Brain microvascular endothelial cell (primary cell): ENCODE results near the gene PAMR1.

ENCODE experiments used
- DNase-seq: peaks from one replicate; pipeline ENCODE4 v3.0.0-alpha.2; 2020
- H3K27ac ChIP-seq: fragments of 250-450 bp; sonication (Bioruptor Pico); 2 replicates; pipeline ENCODE4 v1.5.1; 2020; ENCODE audit warnings: mild to moderate bottlenecking, moderate library complexity
- H3K27me3 ChIP-seq: fragments of 250-450 bp; sonication (Bioruptor Pico); replicated peaks from 2 replicates; pipeline ENCODE4 v1.5.1; 2020; ENCODE audit warnings: mild to moderate bottlenecking
- H3K36me3 ChIP-seq: fragments of 250-450 bp; sonication (Bioruptor Pico); replicated peaks from 2 replicates; pipeline ENCODE4 v1.5.1; 2020; ENCODE audit warnings: mild to moderate bottlenecking
- H3K4me3 ChIP-seq: 2 replicates; pipeline ENCODE4 v1.5.1; 2011; ENCODE audit warnings: low read depth, mild to moderate bottlenecking, control low read depth, low read length, moderate library complexity
- in situ Hi-C: cut with HindIII; loops from 2 replicates; pipeline ENCODE4 v1.10.0; 2017; ENCODE audit warnings: low sequenced_read_pairs, low pct_ligation_motif_present
- TF ChIP-seq, protein P1 (sequence below): IDR thresholded peaks from 2 replicates; pipeline ENCODE4 v1.5.1; 2011; ENCODE audit warnings: low read depth, mild to moderate bottlenecking, moderate library complexity, low read length, control low read depth, inconsistent platforms; ENCODE audit errors: missing control alignments

PAMR1 gene

DNA sequence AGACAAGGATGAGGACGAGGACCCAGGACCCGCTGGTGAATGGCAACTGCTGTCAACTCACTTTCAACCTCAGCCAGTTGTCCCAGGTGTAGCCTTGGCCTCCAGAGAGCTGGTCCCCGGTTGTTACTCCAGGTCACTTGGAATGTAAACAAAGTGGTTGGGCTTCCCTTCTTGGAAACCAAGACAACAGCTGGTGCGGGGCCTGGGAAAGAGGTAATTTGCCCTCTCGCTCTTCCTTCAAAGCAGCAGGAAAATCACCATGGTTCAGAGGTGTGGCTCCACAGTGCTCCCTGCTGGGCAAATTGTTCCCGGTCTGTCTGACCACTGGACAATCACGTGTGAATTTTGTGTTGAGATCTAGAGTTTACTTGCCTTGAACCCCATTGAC is 121.0 kb downstream of the PAMR1 start:
- H3K27me3 ChIP-seq = no peaks in the 10 kb centered on the region
- DNase-seq = no peak
- H3K27ac ChIP-seq = no peak overlapping the region
- no peak overlapping the region for H3K4me3 ChIP-seq
- in situ Hi-C loops = no loop called here
- TF ChIP-seq, protein P1, sequence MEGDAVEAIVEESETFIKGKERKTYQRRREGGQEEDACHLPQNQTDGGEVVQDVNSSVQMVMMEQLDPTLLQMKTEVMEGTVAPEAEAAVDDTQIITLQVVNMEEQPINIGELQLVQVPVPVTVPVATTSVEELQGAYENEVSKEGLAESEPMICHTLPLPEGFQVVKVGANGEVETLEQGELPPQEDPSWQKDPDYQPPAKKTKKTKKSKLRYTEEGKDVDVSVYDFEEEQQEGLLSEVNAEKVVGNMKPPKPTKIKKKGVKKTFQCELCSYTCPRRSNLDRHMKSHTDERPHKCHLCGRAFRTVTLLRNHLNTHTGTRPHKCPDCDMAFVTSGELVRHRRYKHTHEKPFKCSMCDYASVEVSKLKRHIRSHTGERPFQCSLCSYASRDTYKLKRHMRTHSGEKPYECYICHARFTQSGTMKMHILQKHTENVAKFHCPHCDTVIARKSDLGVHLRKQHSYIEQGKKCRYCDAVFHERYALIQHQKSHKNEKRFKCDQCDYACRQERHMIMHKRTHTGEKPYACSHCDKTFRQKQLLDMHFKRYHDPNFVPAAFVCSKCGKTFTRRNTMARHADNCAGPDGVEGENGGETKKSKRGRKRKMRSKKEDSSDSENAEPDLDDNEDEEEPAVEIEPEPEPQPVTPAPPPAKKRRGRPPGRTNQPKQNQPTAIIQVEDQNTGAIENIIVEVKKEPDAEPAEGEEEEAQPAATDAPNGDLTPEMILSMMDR = peak; percentile 78
- H3K36me3 ChIP-seq = no peaks in the 10 kb centered on the region

DNA sequence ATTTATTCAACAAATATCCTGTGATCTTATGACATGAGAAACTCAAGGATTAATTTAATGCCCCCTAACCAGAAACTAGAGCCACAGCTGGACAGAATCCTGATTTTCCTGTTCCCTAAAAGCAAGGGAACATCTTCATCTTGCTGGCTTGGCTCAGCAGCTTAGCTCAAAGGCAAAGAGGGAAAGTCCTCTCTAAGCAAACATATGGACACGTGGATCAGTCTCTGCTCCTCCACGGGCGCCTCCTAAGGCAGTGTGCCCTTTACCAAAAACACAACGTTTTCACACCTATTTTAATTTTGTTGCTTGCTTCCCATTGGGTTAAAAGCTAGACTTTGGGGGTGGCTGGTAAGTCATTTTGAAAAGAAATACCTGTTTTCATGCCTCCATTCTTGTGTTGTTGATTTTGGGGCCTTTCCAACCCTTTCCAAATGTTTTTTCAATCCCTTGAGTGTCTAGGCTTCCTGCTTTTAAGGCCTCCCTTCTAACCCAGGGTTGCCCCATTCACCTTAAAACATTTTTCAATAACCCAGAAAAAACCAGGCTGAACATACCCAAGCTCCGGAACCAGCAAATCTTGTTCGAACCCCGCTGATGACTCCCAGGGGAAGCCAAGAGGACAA is 121.5 kb downstream of the PAMR1 start:
- H3K4me3 ChIP-seq = no peak overlapping the region
- TF ChIP-seq, protein P1 = no peak
- in situ Hi-C loops = no loop called here
- no peaks in the 10 kb centered on the region for H3K36me3 ChIP-seq
- H3K27ac ChIP-seq = no peak overlapping the region
- DNase-seq = no peak
- no peaks in the 10 kb centered on the region for H3K27me3 ChIP-seq

DNA sequence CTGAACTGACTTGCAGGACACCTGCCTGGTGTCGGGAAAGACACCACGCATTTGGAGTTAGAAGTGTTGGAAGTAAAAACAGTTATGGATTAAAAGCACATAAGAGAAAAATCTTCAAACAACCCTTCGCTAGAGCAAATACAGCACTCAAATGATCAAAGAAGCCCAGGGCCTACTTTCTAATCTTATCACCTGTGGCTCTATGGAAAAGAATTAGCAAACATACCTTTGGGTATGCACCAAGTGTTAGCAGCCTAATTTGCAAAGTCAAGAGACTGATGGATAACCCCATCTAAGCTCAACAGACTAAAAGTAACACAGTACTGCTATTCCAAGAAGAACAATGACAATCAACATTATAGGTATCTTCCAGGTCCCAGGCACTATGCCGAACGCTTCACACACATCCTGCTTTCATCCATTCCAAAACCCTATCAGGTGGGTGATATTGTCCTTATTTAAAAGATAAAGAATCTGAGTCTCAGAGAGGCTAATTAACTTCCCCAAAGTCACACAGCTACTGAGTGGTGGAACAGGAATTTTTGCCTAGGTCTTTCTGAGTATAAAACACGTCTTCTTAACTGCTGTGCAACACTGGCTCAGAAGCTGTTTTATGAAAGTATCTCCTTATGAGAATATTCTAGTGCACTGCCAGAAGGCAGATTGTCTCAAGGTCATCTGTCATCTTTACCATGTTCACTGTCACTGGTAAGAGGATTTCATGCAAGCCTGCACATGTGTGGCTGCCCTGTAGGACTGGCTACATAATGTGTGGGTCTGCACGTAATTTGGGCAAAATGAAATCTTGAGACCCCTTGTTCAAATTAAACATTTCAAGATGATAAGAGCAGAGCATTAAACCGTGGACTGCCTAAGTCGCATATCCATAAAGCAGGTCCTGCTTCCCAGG is 122.4 kb downstream of the PAMR1 start:
- no peaks in the 10 kb centered on the region for H3K27me3 ChIP-seq
- H3K27ac ChIP-seq = no peak overlapping the region
- DNase-seq = no peak
- TF ChIP-seq, protein P1 = no peak
- in situ Hi-C loops = no loop called here
- no peaks in the 10 kb centered on the region for H3K36me3 ChIP-seq
- no peak overlapping the region for H3K4me3 ChIP-seq

DNA sequence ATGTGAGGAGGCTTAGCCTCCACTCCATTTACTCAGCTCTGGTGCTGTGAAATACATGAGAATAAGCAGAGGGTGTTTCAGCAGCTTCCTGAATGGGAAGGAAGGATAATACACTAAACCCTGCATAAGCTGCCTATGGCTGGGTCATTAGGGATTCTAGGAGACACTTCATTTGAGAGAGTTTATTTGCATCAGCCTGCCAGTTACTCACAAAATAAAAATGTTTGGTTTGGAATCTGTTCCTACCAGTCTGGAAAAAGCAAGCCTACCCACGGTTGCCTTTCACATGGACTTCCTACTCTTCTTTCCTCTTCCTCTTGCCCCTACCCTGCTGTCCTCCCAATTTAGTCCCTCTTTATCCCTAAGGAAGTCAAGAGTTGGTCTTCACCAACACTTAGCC is 126.5 kb downstream of the PAMR1 start:
- in situ Hi-C loops = loop anchor here (25.0 kb wide), 1 partner anchor 462 kb away; no protein-coding TSS in a partner anchor
- Histone ChIP-seq H3K27me3 (no peaks in the 10 kb centered on the region), H3K27ac (no peak overlapping the region), H3K4me3 (no peak overlapping the region), H3K36me3 (no peaks in the 10 kb centered on the region)
- no peak for DNase-seq
- TF ChIP-seq, protein P1 = no peak

DNA sequence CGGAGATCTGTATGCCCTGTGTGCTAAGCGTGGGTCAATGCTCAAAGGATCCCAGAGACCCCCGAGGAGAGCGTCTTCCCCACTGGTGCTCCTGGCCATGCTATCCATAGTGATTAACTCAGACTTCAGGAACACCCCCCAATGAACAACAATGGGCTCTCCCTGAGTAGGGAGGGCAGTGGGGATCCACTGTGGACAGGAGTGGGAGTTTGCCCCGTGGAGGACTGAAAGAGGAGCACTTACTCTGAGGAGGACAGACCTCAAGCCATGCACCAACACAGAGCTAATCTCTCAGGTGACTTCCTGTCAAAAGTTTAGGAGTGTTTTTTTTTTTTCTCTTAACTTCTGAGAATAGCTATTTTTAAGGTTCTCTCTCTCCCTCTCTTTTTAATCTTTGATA is 130.5 kb downstream of the PAMR1 start:
- in situ Hi-C loops = loop anchor here (25.0 kb wide), 1 partner anchor 458 kb away; no protein-coding TSS in a partner anchor
- no peaks in the 10 kb centered on the region for H3K36me3 ChIP-seq
- H3K4me3 ChIP-seq = no peak overlapping the region
- TF ChIP-seq, protein P1 = no peak
- no peak overlapping the region for H3K27ac ChIP-seq
- DNase-seq = no peak
- H3K27me3 ChIP-seq = no peaks in the 10 kb centered on the region
